HL-60 (cell line): ENCODE results near the gene ZMYM1.
"Not testable (repeated sequence)": the region's sequence is repeated elsewhere in the genome, so short reads cannot be mapped to it uniquely, and the experiment has no call there.

ENCODE experiments used
- GABPA ChIP-seq: IDR thresholded peaks from 2 replicates; pipeline ENCODE4 v1.6.1; 2012; ENCODE audit warnings: low read depth
- POLR2AphosphoS5 ChIP-seq: IDR thresholded peaks from 2 replicates; pipeline ENCODE4 v1.6.1; 2012; ENCODE audit warnings: low read depth
- TF ChIP-seq, protein P1 (sequence below): IDR thresholded peaks from one replicate; pipeline ENCODE4 v1.5.1; 2011; ENCODE audit warnings: low read length, control low read depth, inconsistent platforms; ENCODE audit not compliant: insufficient read depth
- TF ChIP-seq, protein P2 (sequence below): IDR thresholded peaks from 2 replicates; pipeline ENCODE4 v1.6.1; 2012; ENCODE audit warnings: low read depth; ENCODE audit not compliant: insufficient replicate concordance

DNA sequence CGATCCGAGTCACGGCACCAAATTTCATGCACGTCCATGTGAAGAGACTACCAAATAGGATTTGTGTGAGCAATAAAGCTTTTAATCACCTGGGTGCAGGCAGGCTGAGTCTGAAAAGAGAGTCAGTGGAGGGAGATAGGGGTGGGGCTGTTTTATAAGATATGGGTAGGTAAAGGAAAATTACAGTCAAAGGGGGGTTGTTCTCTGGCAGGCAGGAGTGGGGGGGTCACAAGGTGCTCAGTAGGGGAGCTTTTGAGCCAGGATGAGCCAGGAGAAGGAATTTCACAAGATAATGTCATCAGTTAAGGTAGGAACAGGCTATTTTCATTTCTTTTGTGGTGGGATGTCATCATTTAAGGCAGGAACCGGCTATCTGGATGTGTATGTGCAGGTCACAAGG is 58.4 kb downstream of the ZMYM1 start:
- TF ChIP-seq, protein P1, sequence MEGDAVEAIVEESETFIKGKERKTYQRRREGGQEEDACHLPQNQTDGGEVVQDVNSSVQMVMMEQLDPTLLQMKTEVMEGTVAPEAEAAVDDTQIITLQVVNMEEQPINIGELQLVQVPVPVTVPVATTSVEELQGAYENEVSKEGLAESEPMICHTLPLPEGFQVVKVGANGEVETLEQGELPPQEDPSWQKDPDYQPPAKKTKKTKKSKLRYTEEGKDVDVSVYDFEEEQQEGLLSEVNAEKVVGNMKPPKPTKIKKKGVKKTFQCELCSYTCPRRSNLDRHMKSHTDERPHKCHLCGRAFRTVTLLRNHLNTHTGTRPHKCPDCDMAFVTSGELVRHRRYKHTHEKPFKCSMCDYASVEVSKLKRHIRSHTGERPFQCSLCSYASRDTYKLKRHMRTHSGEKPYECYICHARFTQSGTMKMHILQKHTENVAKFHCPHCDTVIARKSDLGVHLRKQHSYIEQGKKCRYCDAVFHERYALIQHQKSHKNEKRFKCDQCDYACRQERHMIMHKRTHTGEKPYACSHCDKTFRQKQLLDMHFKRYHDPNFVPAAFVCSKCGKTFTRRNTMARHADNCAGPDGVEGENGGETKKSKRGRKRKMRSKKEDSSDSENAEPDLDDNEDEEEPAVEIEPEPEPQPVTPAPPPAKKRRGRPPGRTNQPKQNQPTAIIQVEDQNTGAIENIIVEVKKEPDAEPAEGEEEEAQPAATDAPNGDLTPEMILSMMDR, result not testable (repeated sequence)
- not testable (repeated sequence) for TF ChIP-seq POLR2AphosphoS5, GABPA
- TF ChIP-seq, protein P2, sequence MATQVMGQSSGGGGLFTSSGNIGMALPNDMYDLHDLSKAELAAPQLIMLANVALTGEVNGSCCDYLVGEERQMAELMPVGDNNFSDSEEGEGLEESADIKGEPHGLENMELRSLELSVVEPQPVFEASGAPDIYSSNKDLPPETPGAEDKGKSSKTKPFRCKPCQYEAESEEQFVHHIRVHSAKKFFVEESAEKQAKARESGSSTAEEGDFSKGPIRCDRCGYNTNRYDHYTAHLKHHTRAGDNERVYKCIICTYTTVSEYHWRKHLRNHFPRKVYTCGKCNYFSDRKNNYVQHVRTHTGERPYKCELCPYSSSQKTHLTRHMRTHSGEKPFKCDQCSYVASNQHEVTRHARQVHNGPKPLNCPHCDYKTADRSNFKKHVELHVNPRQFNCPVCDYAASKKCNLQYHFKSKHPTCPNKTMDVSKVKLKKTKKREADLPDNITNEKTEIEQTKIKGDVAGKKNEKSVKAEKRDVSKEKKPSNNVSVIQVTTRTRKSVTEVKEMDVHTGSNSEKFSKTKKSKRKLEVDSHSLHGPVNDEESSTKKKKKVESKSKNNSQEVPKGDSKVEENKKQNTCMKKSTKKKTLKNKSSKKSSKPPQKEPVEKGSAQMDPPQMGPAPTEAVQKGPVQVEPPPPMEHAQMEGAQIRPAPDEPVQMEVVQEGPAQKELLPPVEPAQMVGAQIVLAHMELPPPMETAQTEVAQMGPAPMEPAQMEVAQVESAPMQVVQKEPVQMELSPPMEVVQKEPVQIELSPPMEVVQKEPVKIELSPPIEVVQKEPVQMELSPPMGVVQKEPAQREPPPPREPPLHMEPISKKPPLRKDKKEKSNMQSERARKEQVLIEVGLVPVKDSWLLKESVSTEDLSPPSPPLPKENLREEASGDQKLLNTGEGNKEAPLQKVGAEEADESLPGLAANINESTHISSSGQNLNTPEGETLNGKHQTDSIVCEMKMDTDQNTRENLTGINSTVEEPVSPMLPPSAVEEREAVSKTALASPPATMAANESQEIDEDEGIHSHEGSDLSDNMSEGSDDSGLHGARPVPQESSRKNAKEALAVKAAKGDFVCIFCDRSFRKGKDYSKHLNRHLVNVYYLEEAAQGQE, result not testable (repeated sequence)
